B cell (primary cell): Measurements from ENCODE around the gene HOMER2. TPM values are rescaled to one million over a fixed set of nuclear protein-coding genes. Genes with fewer than 3 reads are reported as not detected.

Source experiments
- ATAC-seq: fragments of 200-7000 bp; cut with Tn5 transposase; one replicate; pipeline ENCODE4 v1.10.0; 2021; ENCODE audit warnings: low read depth, mild to moderate bottlenecking, moderate number of reproducible peaks, moderate library complexity
- CTCF ChIA-PET: fragments of 350-600 bp; sonication (Branson Sonifier 250); formaldehyde crosslinking; loops from one replicate; lab custom pipeline; 2021; ENCODE audit warnings: antibody characterized with exemption, inconsistent platforms; lab: Charles Lee
- POLR2A ChIA-PET: fragments of 350-600 bp; sonication (Branson Sonifier 250); formaldehyde crosslinking; loops from one replicate; lab custom pipeline; 2021; ENCODE audit warnings: antibody characterized with exemption; lab: Charles Lee
- DNase-seq: peaks from one replicate; pipeline ENCODE4 v3.0.0; 2013
- H2AFZ ChIP-seq: 2 replicates; pipeline ENCODE4 v1.6.1; 2012; ENCODE audit warnings: mild to moderate bottlenecking, low read depth, low read length; ENCODE audit not compliant: insufficient read depth, poor library complexity, severe bottlenecking
- H3K27ac ChIP-seq, 2 donors: 1 replicate in 1 of 2; 2 replicates in 1 of 2; pipeline ENCODE4 v1.5.1; 2012 to 2013; ENCODE audit warnings: low read length in 2 of 2, mild to moderate bottlenecking in 2 of 2, moderate library complexity in 1 of 2
- H3K27me3 ChIP-seq, 4 experiments: fragments of 200-600 bp in 1 of 4; sonication (generic) in 1 of 4; replicated peaks in 1 of 4; 1 replicate in 2 of 4; 2 replicates in 2 of 4; pipeline versions ENCODE4 v1.6.1 to v1.7.0; 2013 to 2016; ENCODE audit warnings: low read length in 3 of 4, mild to moderate bottlenecking in 2 of 4, mixed read lengths in 1 of 4, moderate library complexity in 1 of 4; ENCODE audit not compliant: insufficient read depth in 4 of 4, control insufficient read depth in 3 of 4; ENCODE audit errors: control extremely low read depth in 1 of 4
- H3K36me3 ChIP-seq, 2 experiments: replicated peaks in 1 of 2; 1 replicate in 1 of 2; 2 replicates in 1 of 2; pipeline versions ENCODE4 v1.6.1 to v1.7.1; 2013; ENCODE audit warnings: low read length in 1 of 2; ENCODE audit not compliant: insufficient read depth in 2 of 2, control insufficient read depth in 1 of 2; ENCODE audit errors: control extremely low read depth in 1 of 2, extremely low read depth in 1 of 2
- H3K4me1 ChIP-seq, 2 donors: fragments of 200-600 bp in 1 of 2; sonication (generic) in 1 of 2; 1 replicate in 1 of 2; 2 replicates in 1 of 2; pipeline versions ENCODE4 v1.5.1 to v1.6.1; 2013 to 2017; ENCODE audit warnings: low read length in 2 of 2; ENCODE audit not compliant: control insufficient read depth in 2 of 2, insufficient read depth in 2 of 2
- H3K4me2 ChIP-seq: replicated peaks from 2 replicates; pipeline ENCODE3; 2012; ENCODE audit warnings: mild to moderate bottlenecking, low read depth, low read length; ENCODE audit not compliant: poor library complexity, severe bottlenecking
- H3K4me3 ChIP-seq, 5 experiments: fragments of 200-600 bp in 1 of 5; sonication (generic) in 1 of 5; 1 replicate in 3 of 5; 2 replicates in 2 of 5; pipeline versions ENCODE4 v1.5.1 to v1.7.0; 2011 to 2016; ENCODE audit warnings: low read length in 4 of 5, mild to moderate bottlenecking in 4 of 5, low read depth in 2 of 5, control low read depth in 1 of 5, moderate library complexity in 1 of 5; ENCODE audit not compliant: insufficient read depth in 1 of 5; ENCODE audit errors: control extremely low read depth in 1 of 5, extremely low read depth in 1 of 5
- H3K79me2 ChIP-seq: fragments of 200-600 bp; sonication (generic); one replicate; pipeline ENCODE4 v1.6.0; 2016; ENCODE audit warnings: low read length; ENCODE audit not compliant: control insufficient read depth, insufficient read depth
- H3K9ac ChIP-seq: fragments of 200-600 bp; sonication (generic); 2 replicates; pipeline ENCODE4 v1.6.1; 2017; ENCODE audit warnings: mild to moderate bottlenecking, low read length, moderate library complexity
- H3K9me3 ChIP-seq, 3 donors: one replicate each; pipeline versions ENCODE4 v1.6.1 to v1.7.1; 2013; ENCODE audit warnings: low read length in 2 of 3; ENCODE audit not compliant: control insufficient read depth in 2 of 3, insufficient read depth in 1 of 3; ENCODE audit errors: control extremely low read depth in 1 of 3
- H4K20me1 ChIP-seq: 2 replicates; pipeline ENCODE4 v1.6.0; 2012; ENCODE audit warnings: mild to moderate bottlenecking, low read length; ENCODE audit not compliant: insufficient read depth, control insufficient read depth, poor library complexity, severe bottlenecking
- H3K27ac Mint-ChIP-seq: one replicate; pipeline ENCODE4 v1.8.0; 2021; ENCODE audit warnings: mixed read lengths
- H3K27me3 Mint-ChIP-seq: one replicate; pipeline ENCODE4 v1.8.0; 2021; ENCODE audit warnings: mixed read lengths
- H3K4me1 Mint-ChIP-seq: one replicate; pipeline ENCODE4 v1.8.0; 2021; ENCODE audit warnings: mixed read lengths
- H3K4me3 Mint-ChIP-seq: one replicate; pipeline ENCODE4 v1.8.0; 2021; ENCODE audit warnings: mixed read lengths
- H3K9me3 Mint-ChIP-seq: one replicate; pipeline ENCODE4 v1.8.0; 2022; ENCODE audit warnings: mixed read lengths; ENCODE audit not compliant: insufficient read depth
- EZH2 ChIP-seq: IDR thresholded peaks from 2 replicates; pipeline ENCODE4 v1.6.1; 2012; ENCODE audit warnings: borderline replicate concordance, low read depth, mild to moderate bottlenecking, moderate library complexity, low read length; ENCODE audit not compliant: insufficient read depth, poor library complexity, severe bottlenecking
- WGBS: methylation state at CpG from one replicate; pipeline ENCODE4 v1.1.5; 2013; ENCODE audit warnings: missing lambda C conversion rate; ENCODE audit not compliant: insufficient coverage; 5-methylcytosine and 5-hydroxymethylcytosine counted together
- intact Hi-C: fragments of 100-400 bp; cut with micrococcal nuclease; formaldehyde crosslinking; loops from one replicate; pipeline ENCODE4 v1.10.0; 2022
- polyA plus RNA-seq: library from polyadenylated mRNA; depleted of rRNA; stranded (reverse); fragments of >200 nt; gene quantifications from 2 replicates; pipeline ENCODE4 v1.2.3, GENCODE V29; 2012
- total RNA-seq, 2 donors: library from RNA; stranded (reverse); fragments of 120-200 nt in 1 of 2; gene quantifications; 1 replicate in 1 of 2; 2 replicates in 1 of 2; pipeline versions ENCODE4 v1.2.3 to v1.2.4, GENCODE V29; 2013 to 2022
- TF ChIP-seq, protein P1 (sequence below): fragments of 200-600 bp; IDR thresholded peaks from one replicate; pipeline ENCODE4 v1.8.0; 2022; ENCODE audit warnings: antibody characterized with exemption, mild to moderate bottlenecking

Gene HOMER2
- total and polyA plus RNA-seq, 2 donors (not counting 1 experiment from before 2014, with no cell fraction given): 5.7 to 19.5 TPM

DNA sequence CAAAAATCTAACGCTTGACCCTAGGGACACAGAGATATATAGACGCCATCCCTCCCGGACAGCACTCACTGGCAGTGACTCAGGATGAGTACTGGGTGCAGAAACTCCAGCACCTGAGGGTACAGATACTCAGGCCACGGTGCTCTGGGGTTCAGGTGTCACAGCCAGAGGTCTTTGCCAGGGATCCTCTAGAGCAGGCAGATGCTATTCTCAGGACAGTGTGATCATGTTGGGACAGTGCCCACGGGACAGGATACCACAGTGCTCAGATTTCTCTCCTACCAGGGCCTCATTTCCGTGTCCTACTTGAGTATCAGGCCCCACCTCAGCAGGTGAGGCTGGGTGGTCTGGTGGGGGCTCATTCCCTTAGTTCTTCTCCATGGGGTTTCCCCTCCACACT, 34.4 kb downstream of the HOMER2 start:
- Histone ChIP-seq H3K9me3 (no peaks in the 10 kb centered on the region), H3K27me3 (no peaks in the 10 kb centered on the region), H3K4me1 (no peaks in the 10 kb centered on the region), H3K79me2 (no peaks in the 10 kb centered on the region), H2AFZ (no peak overlapping the region), H3K4me3 (no peak overlapping the region), H4K20me1 (no peaks in the 10 kb centered on the region), H3K36me3 (no peaks in the 10 kb centered on the region), H3K4me2 (no peak overlapping the region), H3K27ac (no peak overlapping the region), H3K9ac (no peak overlapping the region)
- H3K4me1 Mint-ChIP-seq: no peaks in the 10 kb centered on the region
- no peak overlapping the region for H3K4me3 Mint-ChIP-seq
- H3K27ac Mint-ChIP-seq: no peak overlapping the region
- ChIA-PET POLR2A (no interaction called here), CTCF (no interaction called here)
- TF ChIP-seq EZH2: no peak
- TF ChIP-seq, protein P1, sequence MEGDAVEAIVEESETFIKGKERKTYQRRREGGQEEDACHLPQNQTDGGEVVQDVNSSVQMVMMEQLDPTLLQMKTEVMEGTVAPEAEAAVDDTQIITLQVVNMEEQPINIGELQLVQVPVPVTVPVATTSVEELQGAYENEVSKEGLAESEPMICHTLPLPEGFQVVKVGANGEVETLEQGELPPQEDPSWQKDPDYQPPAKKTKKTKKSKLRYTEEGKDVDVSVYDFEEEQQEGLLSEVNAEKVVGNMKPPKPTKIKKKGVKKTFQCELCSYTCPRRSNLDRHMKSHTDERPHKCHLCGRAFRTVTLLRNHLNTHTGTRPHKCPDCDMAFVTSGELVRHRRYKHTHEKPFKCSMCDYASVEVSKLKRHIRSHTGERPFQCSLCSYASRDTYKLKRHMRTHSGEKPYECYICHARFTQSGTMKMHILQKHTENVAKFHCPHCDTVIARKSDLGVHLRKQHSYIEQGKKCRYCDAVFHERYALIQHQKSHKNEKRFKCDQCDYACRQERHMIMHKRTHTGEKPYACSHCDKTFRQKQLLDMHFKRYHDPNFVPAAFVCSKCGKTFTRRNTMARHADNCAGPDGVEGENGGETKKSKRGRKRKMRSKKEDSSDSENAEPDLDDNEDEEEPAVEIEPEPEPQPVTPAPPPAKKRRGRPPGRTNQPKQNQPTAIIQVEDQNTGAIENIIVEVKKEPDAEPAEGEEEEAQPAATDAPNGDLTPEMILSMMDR: no peak
- H3K9me3 Mint-ChIP-seq: no peaks in the 10 kb centered on the region
- intact Hi-C loops: no loop called here
- WGBS: 87% methylated on average over 6 of the region's 6 CpGs
- ATAC-seq: no peak
- peaks cover 3% of the 10 kb centered on the region for H3K27me3 Mint-ChIP-seq
- no peak for DNase-seq

DNA sequence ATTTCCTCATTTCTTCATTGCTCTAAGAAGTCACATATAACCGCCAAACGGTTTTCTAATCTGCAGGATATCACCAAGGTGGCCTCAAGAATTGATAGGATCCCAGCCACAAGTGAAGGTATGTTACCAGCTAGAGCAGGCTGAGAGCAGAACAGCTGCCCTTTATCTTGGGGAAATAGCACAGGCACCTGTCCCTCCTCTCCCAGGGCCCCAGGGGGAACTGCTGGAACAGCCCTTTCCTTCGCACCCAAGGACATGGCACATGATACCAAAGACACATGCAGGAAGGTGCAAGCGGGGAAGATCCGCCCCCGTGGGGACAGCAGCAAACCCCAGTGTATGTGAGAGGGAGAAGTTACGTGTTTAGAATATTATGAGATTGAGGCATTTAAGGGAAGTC, 35.3 kb downstream of the HOMER2 start:
- POLR2A ChIA-PET: no interaction called here
- no peak overlapping the region for H3K27ac Mint-ChIP-seq
- no peaks in the 10 kb centered on the region for H3K27me3 ChIP-seq

More for the DNA sequence above, 35.3 kb downstream of the HOMER2 start:
- Mint-ChIP-seq H3K27me3 (peaks cover 7% of the 10 kb centered on the region), H3K4me3 (no peak overlapping the region), H3K4me1 (no peaks in the 10 kb centered on the region), H3K9me3 (no peaks in the 10 kb centered on the region)
- Histone ChIP-seq H3K4me1 (no peaks in the 10 kb centered on the region), H3K4me3 (no peak overlapping the region), H3K9ac (no peak overlapping the region), H4K20me1 (no peaks in the 10 kb centered on the region), H2AFZ (no peak overlapping the region), H3K4me2 (no peak overlapping the region), H3K36me3 (no peaks in the 10 kb centered on the region), H3K27ac (no peak overlapping the region), H3K79me2 (no peaks in the 10 kb centered on the region), H3K9me3 (no peaks in the 10 kb centered on the region)
- CTCF ChIA-PET: no interaction called here
- intact Hi-C loops: no loop called here
- WGBS: 95% methylated on average over 2 of the region's 7 CpGs
- TF ChIP-seq, protein P1: no peak
- ATAC-seq: no peak
- no peak for DNase-seq
